Smooth muscle cell (in vitro differentiated cells): Measurements from ENCODE around the gene SERPINB10. TPM values are rescaled to one million over a fixed set of nuclear protein-coding genes. Genes with fewer than 3 reads are reported as not detected.

Experiments used
- DNase-seq: peaks from one replicate; lab custom pipeline; 2025; ENCODE audit not compliant: unreplicated experiment; lab: John Stamatoyannopoulos, UW
- H2AFZ ChIP-seq: fragments of 200-600 bp; sonication (generic); 2 replicates; pipeline ENCODE4 v1.6.0; 2016; ENCODE audit warnings: antibody characterized with exemption, low read depth, mild to moderate bottlenecking
- H3F3A ChIP-seq: fragments of 200-600 bp; sonication (generic); 2 replicates; pipeline ENCODE4 v1.6.0; 2017; ENCODE audit warnings: antibody characterized with exemption, low read depth
- H3K27ac ChIP-seq: fragments of 200-600 bp; sonication (generic); 2 replicates; pipeline ENCODE4 v1.5.1; 2016; ENCODE audit warnings: low read depth, mild to moderate bottlenecking
- H3K27me3 ChIP-seq: fragments of 200-600 bp; sonication (generic); 2 replicates; pipeline ENCODE4 v1.6.1; 2016; ENCODE audit warnings: low read depth, mild to moderate bottlenecking
- H3K36me3 ChIP-seq: fragments of 200-600 bp; sonication (generic); 2 replicates; pipeline ENCODE4 v1.5.1; 2016; ENCODE audit warnings: low read depth
- H3K4me1 ChIP-seq: fragments of 200-600 bp; sonication (generic); 2 replicates; pipeline ENCODE4 v1.5.1; 2016; ENCODE audit warnings: low read depth
- H3K4me2 ChIP-seq: fragments of 200-600 bp; sonication (generic); 2 replicates; pipeline ENCODE4 v1.6.0; 2016; ENCODE audit warnings: mild to moderate bottlenecking
- H3K4me3 ChIP-seq: fragments of 200-600 bp; sonication (generic); 2 replicates; pipeline ENCODE4 v1.5.1; 2016; ENCODE audit warnings: mild to moderate bottlenecking
- H3K79me2 ChIP-seq: fragments of 200-600 bp; sonication (generic); 2 replicates; pipeline ENCODE4 v1.6.0; 2016; ENCODE audit warnings: low read depth, mild to moderate bottlenecking
- H3K9ac ChIP-seq: fragments of 200-600 bp; sonication (generic); 2 replicates; pipeline ENCODE4 v1.6.0; 2016; ENCODE audit warnings: low read depth
- H3K9me3 ChIP-seq: fragments of 200-600 bp; sonication (generic); replicated peaks from 2 replicates; pipeline ENCODE4 v1.5.1; 2016; ENCODE audit warnings: low read depth
- H4K20me1 ChIP-seq: fragments of 200-600 bp; sonication (generic); 2 replicates; pipeline ENCODE4 v1.6.0; 2016; ENCODE audit warnings: low read depth
- WGBS: methylation state at CpG from one replicate; pipeline ENCODE4 v1.1.7; 2016; ENCODE audit warnings: low lambda C conversion rate; 5-methylcytosine and 5-hydroxymethylcytosine counted together
- polyA plus RNA-seq: library from polyadenylated mRNA; unstranded; fragments of >200 nt; fragmentation: Nextera tagmentation; extraction: Ambion mirVana; gene quantifications from 2 replicates; pipeline ENCODE4 v1.2.1, GENCODE V29; 2016
- total RNA-seq: library from RNA; depleted of rRNA; stranded (reverse); fragments of >200 nt; gene quantifications from 2 replicates; pipeline ENCODE4 v1.2.3, GENCODE V29; 2014
- TF ChIP-seq, protein P1 (sequence below): fragments of 200-600 bp; sonication (generic); IDR thresholded peaks from 2 replicates; pipeline ENCODE4 v1.5.1; 2017; ENCODE audit warnings: borderline replicate concordance, mild to moderate bottlenecking, antibody characterized with exemption; ENCODE audit not compliant: insufficient read depth, poor library complexity, severe bottlenecking

The SERPINB10 gene
- total and polyA plus RNA-seq, 2 experiments from 2014 or later = 0.31 TPM; not detected in 1

DNA sequence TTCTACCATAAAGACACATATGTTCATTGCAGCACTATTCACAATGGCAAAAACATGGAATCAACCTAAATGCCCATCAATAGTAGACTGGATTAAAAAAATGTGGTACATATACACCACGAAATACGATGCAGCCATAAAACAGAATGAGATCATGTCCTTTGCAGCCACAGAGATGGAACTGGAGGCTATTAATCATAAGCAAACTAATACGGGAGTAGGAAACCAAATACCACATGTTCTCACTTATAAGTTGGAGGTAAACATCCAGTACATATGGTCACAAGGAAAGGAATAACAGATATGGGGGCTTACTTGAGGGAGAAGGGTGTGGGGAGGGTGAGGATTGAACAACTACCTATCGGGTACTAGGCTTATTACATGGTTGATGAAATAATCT, 49.0 kb downstream of the SERPINB10 start:
- Histone ChIP-seq H3K79me2 (no peaks in the 10 kb centered on the region), H3K4me2 (no peak overlapping the region), H4K20me1 (no peaks in the 10 kb centered on the region), H3F3A (no peaks in the 10 kb centered on the region), H3K9me3 (no peaks in the 10 kb centered on the region), H3K27ac (no peak overlapping the region), H2AFZ (no peak overlapping the region), H3K4me3 (no peak overlapping the region), H3K27me3 (no peaks in the 10 kb centered on the region), H3K9ac (no peak overlapping the region), H3K36me3 (no peaks in the 10 kb centered on the region), H3K4me1 (no peaks in the 10 kb centered on the region)
- 74% methylated on average over 4 of the region's 4 CpGs for WGBS
- TF ChIP-seq, protein P1, sequence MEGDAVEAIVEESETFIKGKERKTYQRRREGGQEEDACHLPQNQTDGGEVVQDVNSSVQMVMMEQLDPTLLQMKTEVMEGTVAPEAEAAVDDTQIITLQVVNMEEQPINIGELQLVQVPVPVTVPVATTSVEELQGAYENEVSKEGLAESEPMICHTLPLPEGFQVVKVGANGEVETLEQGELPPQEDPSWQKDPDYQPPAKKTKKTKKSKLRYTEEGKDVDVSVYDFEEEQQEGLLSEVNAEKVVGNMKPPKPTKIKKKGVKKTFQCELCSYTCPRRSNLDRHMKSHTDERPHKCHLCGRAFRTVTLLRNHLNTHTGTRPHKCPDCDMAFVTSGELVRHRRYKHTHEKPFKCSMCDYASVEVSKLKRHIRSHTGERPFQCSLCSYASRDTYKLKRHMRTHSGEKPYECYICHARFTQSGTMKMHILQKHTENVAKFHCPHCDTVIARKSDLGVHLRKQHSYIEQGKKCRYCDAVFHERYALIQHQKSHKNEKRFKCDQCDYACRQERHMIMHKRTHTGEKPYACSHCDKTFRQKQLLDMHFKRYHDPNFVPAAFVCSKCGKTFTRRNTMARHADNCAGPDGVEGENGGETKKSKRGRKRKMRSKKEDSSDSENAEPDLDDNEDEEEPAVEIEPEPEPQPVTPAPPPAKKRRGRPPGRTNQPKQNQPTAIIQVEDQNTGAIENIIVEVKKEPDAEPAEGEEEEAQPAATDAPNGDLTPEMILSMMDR = no peak
- DNase-seq = no peak

DNA sequence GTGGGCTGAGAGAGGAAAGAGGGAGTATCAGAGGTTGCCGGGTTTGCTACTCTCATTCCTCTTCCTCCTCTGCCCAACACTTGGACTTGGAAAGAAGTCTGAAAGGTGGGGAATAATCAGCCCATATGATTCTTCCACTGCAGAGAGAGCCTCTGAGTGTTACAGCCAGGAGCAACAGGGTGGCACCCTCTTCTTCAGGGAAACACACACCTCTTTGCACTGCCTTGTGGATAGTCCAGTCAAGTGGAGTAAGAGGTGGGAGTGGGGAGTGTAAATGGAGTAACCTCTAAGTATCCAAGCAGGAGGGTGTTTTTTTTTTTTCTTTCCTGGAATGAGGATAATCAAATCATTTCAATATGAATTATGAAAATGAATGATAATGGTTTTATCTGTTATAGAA, 53.1 kb downstream of the SERPINB10 start:
- no peaks in the 10 kb centered on the region for H3K9me3 ChIP-seq
- no peak overlapping the region for H3K9ac ChIP-seq
- no peaks in the 10 kb centered on the region for H3F3A ChIP-seq
- H4K20me1 ChIP-seq = no peaks in the 10 kb centered on the region
- H2AFZ ChIP-seq = no peak overlapping the region
- no peaks in the 10 kb centered on the region for H3K79me2 ChIP-seq
- no peaks in the 10 kb centered on the region for H3K4me1 ChIP-seq
- DNase-seq = no peak
- H3K4me2 ChIP-seq = no peak overlapping the region
- WGBS = 84% methylated on average over 1 of the region's 1 CpG
- H3K27ac ChIP-seq = no peak overlapping the region
- H3K36me3 ChIP-seq = no peaks in the 10 kb centered on the region
- no peaks in the 10 kb centered on the region for H3K27me3 ChIP-seq
- no peak overlapping the region for H3K4me3 ChIP-seq
- TF ChIP-seq, protein P1 = no peak

DNA sequence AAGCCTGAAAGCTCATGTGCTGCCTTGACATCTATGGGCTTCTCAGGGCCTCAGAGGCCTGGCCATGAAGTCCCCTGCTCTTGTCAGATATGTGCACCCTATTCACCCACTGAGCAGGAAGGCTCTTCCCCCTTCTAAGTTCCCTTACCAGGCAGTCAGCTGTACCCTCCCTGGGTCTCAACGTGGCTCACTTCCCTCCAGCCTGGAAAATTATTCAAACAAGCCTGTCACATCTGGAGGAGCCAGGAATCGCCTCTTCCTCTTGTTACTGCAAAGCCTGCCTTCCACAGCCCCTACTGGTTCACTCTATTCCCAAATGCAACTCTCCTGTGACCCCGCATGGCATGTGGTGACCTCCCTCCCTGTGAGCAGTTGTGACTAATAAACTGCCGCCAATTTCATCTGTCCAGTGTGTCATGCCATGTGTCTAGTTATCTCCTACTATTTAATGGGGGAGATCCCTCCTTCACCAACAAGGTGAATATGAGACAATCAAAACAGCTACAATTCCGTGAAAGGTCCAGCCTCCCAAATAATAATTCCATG, 53.8 kb downstream of the SERPINB10 start:
- Histone ChIP-seq H3K4me3 (no peak overlapping the region), H4K20me1 (no peaks in the 10 kb centered on the region), H3K36me3 (no peaks in the 10 kb centered on the region), H3K9me3 (no peaks in the 10 kb centered on the region), H3K79me2 (no peaks in the 10 kb centered on the region), H3K27ac (no peak overlapping the region), H3K27me3 (no peaks in the 10 kb centered on the region), H3F3A (no peaks in the 10 kb centered on the region), H2AFZ (no peak overlapping the region), H3K4me2 (no peak overlapping the region), H3K4me1 (no peaks in the 10 kb centered on the region), H3K9ac (no peak overlapping the region)
- TF ChIP-seq, protein P1 = no peak
- 78% methylated on average over 5 of the region's 5 CpGs for WGBS
- no peak for DNase-seq

DNA sequence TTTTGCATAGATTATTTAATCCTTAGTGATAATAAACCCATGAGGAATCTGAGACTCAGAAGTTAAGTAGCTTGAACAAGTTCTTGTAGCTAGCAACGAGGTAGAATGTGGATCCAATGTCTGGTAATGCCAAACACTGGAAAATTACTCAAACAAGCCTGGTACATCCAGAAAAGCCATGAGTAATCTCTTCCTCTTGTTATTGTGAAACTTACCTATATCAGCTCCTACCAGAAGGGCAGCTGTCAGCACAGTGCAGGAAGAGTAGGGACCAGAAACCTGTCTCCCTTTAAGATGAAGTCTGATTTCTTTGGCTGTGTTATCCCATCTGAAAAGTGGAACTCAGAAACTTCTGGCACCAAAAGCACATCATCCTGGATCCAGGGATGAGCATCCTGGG, 54.4 kb downstream of the SERPINB10 start:
- no peak overlapping the region for H3K4me2 ChIP-seq
- no peak overlapping the region for H3K4me3 ChIP-seq
- H3K79me2 ChIP-seq = no peaks in the 10 kb centered on the region
- no peaks in the 10 kb centered on the region for H3K9me3 ChIP-seq
- no peak overlapping the region for H3K27ac ChIP-seq
- TF ChIP-seq, protein P1 = no peak
- H3F3A ChIP-seq = no peaks in the 10 kb centered on the region
- WGBS = 76% methylated on average over 1 of the region's 1 CpG
- H3K4me1 ChIP-seq = no peaks in the 10 kb centered on the region
- no peak overlapping the region for H3K9ac ChIP-seq
- no peaks in the 10 kb centered on the region for H3K27me3 ChIP-seq
- DNase-seq = no peak
- no peaks in the 10 kb centered on the region for H3K36me3 ChIP-seq
- H2AFZ ChIP-seq = no peak overlapping the region
- H4K20me1 ChIP-seq = no peaks in the 10 kb centered on the region
